PC-9 (cell line): ENCODE results near the gene EMP1. TPM values are rescaled to one million over a fixed set of nuclear protein-coding genes. Genes with fewer than 3 reads are reported as not detected.

Experiments
- BruUV-seq: library from RNA; stranded (reverse); fragments of 400-500 nt; replicated peaks from 2 replicates; lab custom pipeline; 2021; lab: Mats Ljungman, UMichigan
- CTCF ChIA-PET: fragments of 300-600 bp; sonication (Branson Sonifier 250); formaldehyde crosslinking; loops from one replicate; lab custom pipeline; 2022; ENCODE audit warnings: antibody characterized with exemption; lab: Charles Lee
- POLR2A ChIA-PET: fragments of 300-600 bp; sonication (Branson Sonifier 250); formaldehyde crosslinking; loops from one replicate; lab custom pipeline; 2022; ENCODE audit warnings: antibody characterized with exemption; ENCODE audit not compliant: unreplicated experiment; lab: Charles Lee
- DNase-seq, 2 experiments: peaks; one replicate each; pipeline versions ENCODE4 v3.0.0 to v3.0.0-alpha.2; 2015 to 2022; ENCODE audit warnings: mixed read lengths in 1 of 2
- H2AFZ ChIP-seq: fragments of 200-600 bp; sonication (generic); 2 replicates; pipeline ENCODE4 v1.8.1; 2017; ENCODE audit warnings: antibody characterized with exemption
- H3F3A ChIP-seq: fragments of 200-600 bp; sonication (generic); 2 replicates; pipeline ENCODE4 v1.8.1; 2017; ENCODE audit warnings: antibody characterized with exemption, mild to moderate bottlenecking, low read depth; ENCODE audit not compliant: insufficient read depth
- H3K27ac ChIP-seq: fragments of 200-600 bp; sonication (generic); 2 replicates; pipeline ENCODE4 v1.6.1; 2016; ENCODE audit warnings: mixed run types
- H3K27me3 ChIP-seq: fragments of 200-600 bp; sonication (generic); 2 replicates; pipeline ENCODE4 v1.6.1; 2016; ENCODE audit warnings: low read depth, mixed run types; ENCODE audit not compliant: insufficient read depth
- H3K36me3 ChIP-seq: fragments of 200-600 bp; sonication (generic); 2 replicates; pipeline ENCODE4 v1.6.1; 2016; ENCODE audit warnings: low read depth, mixed run types
- H3K4me1 ChIP-seq: fragments of 200-600 bp; sonication (generic); replicated peaks from 2 replicates; pipeline ENCODE4 v1.6.1; 2016; ENCODE audit warnings: mixed run types; ENCODE audit not compliant: insufficient read depth
- H3K4me2 ChIP-seq: fragments of 200-600 bp; sonication (generic); 2 replicates; pipeline ENCODE4 v1.6.1; 2017; ENCODE audit warnings: mixed run types
- H3K4me3 ChIP-seq: fragments of 200-600 bp; sonication (generic); 2 replicates; pipeline ENCODE4 v1.6.1; 2016; ENCODE audit warnings: mixed run types
- H3K79me2 ChIP-seq: fragments of 200-600 bp; sonication (generic); 2 replicates; pipeline ENCODE4 v1.6.1; 2017; ENCODE audit warnings: low read depth, mixed run types
- H3K9me2 ChIP-seq: fragments of 200-600 bp; sonication (generic); 2 replicates; pipeline ENCODE4 v1.8.1; 2017; ENCODE audit warnings: mild to moderate bottlenecking; ENCODE audit not compliant: insufficient read depth
- H3K9me3 ChIP-seq: fragments of 200-600 bp; sonication (generic); 2 replicates; pipeline ENCODE4 v1.8.1; 2016; ENCODE audit warnings: low read depth; ENCODE audit not compliant: insufficient read depth
- H4K20me1 ChIP-seq: fragments of 200-600 bp; sonication (generic); 2 replicates; pipeline ENCODE4 v1.8.1; 2017; ENCODE audit not compliant: insufficient read depth
- CTCF ChIP-seq: fragments of 200-600 bp; sonication (generic); conservative IDR thresholded peaks from 2 replicates; pipeline ENCODE4 v1.6.1; 2017; ENCODE audit warnings: mixed run types, antibody characterized with exemption, mild to moderate bottlenecking, moderate library complexity
- EZH2 ChIP-seq: fragments of 200-600 bp; sonication (generic); IDR thresholded peaks from 2 replicates; pipeline ENCODE4 v1.8.0; 2017; ENCODE audit warnings: antibody characterized with exemption, low read depth
- intact Hi-C: fragments of 100-400 bp; cut with micrococcal nuclease; formaldehyde crosslinking; loops from one replicate; pipeline ENCODE4 v1.10.0; 2022; ENCODE audit not compliant: unreplicated experiment
- total RNA-seq: library from RNA; stranded (reverse); gene quantifications from 2 replicates; pipeline ENCODE4 v1.2.3, GENCODE V29; 2021

Gene EMP1
- total RNA-seq, 1 experiment from 2014 or later, result 909 TPM

- TSS peak; percentile 60 for BruUV-seq
- H3K4me2 ChIP-seq, result peak overlapping the region; percentile 98
- H3K36me3 ChIP-seq, result peaks cover 65% of the 10 kb centered on the region
- no peaks in the 10 kb centered on the region for H3K9me3 ChIP-seq
- peak overlapping the region; percentile 46; the same call in 1 of the 2 replicates for H3K4me3 ChIP-seq
- intact Hi-C loops, result loop anchor here (1.0 to 10.0 kb wide), 9 partner anchors 10 to 1331 kb away; partner anchors contain the start of genes EMP1 and FAM234B
- peaks cover 93% of the 10 kb centered on the region for H3K79me2 ChIP-seq
- H2AFZ ChIP-seq, result no peak overlapping the region
- peak; percentile 96 to 99 for DNase-seq
- H3F3A ChIP-seq, result peaks cover 89% of the 10 kb centered on the region
- CTCF ChIA-PET, result interaction anchor here (0.5 to 1.0 kb wide), 8 partner anchors 17 to 509 kb away, joined by 3 to 10 read pairs (median 3); no protein-coding TSS in a partner anchor
- 0 out of 2 replicates have a peak, but pooled peaks cover 2% of the 10 kb centered on the region for H4K20me1 ChIP-seq
- TF ChIP-seq EZH2 (no peak), CTCF (no peak)
- POLR2A ChIA-PET, result interaction anchor here (0.5 to 2.7 kb wide), 22 partner anchors 9 to 1717 kb away, joined by 3 to 70 read pairs (median 5); partner anchors contain the start of genes EMP1 and GPRC5A
- no peaks in the 10 kb centered on the region for H3K27me3 ChIP-seq
- H3K4me1 ChIP-seq, result peaks cover 97% of the 10 kb centered on the region
- no peaks in the 10 kb centered on the region for H3K9me2 ChIP-seq
- peak overlapping the region; percentile 99 for H3K27ac ChIP-seq
These were observed 9.5 kb downstream of the EMP1 start for GRCh38 chr12:13205809-13206559.

- TSS peak; percentile 0 for BruUV-seq
- intact Hi-C loops, result loop anchor here (1.0 to 10.0 kb wide), 7 partner anchors 10 to 1332 kb away; partner anchors contain the start of genes EMP1 and FAM234B
- POLR2A ChIA-PET, result interaction anchor here (0.5 to 2.7 kb wide), 20 partner anchors 10 to 1716 kb away, joined by 3 to 70 read pairs (median 10); partner anchors contain the start of genes EMP1 and GPRC5A
These were observed 10.0 kb downstream of the EMP1 start for GRCh38 chr12:13206560-13206897.

More at GRCh38 chr12:13206560-13206897, 10.0 kb downstream of the EMP1 start:
- Histone ChIP-seq H3F3A (peaks cover 89% of the 10 kb centered on the region), H3K36me3 (peaks cover 66% of the 10 kb centered on the region), H3K4me3 (peak overlapping the region; percentile 46; the same call in 1 of the 2 replicates), H3K9me3 (no peaks in the 10 kb centered on the region), H3K27me3 (no peaks in the 10 kb centered on the region), H3K4me2 (peak overlapping the region; percentile 98), H3K79me2 (peaks cover 93% of the 10 kb centered on the region), H3K9me2 (no peaks in the 10 kb centered on the region), H3K4me1 (peaks cover 97% of the 10 kb centered on the region), H3K27ac (peak overlapping the region; percentile 99), H4K20me1 (no peaks in the 10 kb centered on the region), H2AFZ (no peak overlapping the region)
- CTCF ChIA-PET, result interaction anchor here (0.6 to 1.0 kb wide), 6 partner anchors 17 to 510 kb away, joined by 3 to 10 read pairs (median 3); no protein-coding TSS in a partner anchor
- TF ChIP-seq EZH2 (no peak), CTCF (no peak)
- no peak for DNase-seq
